Thyroid gland (tissue), 4 donors: ENCODE measurements around the gene MROH8. TPM values are rescaled to one million over a fixed set of nuclear protein-coding genes. Genes with fewer than 3 reads are reported as not detected.

Experiments
- DNase-seq, 2 donors: peaks; one replicate each; pipeline ENCODE4 v3.0.0-alpha.2; 2019
- H3K27ac ChIP-seq, 3 donors: fragments of 200-600 bp; sonication (generic); 1 replicate in 2 of 3; 2 replicates in 1 of 3; pipeline ENCODE4 v1.5.1; 2016 to 2019; ENCODE audit warnings: mild to moderate bottlenecking in 1 of 3, moderate library complexity in 1 of 3
- H3K27me3 ChIP-seq: fragments of 200-600 bp; sonication (generic); one replicate; pipeline ENCODE4 v1.5.1; 2019
- H3K36me3 ChIP-seq, 2 donors: fragments of 200-600 bp; sonication (generic); one replicate each; pipeline ENCODE4 v1.5.1; 2016 to 2019
- H3K4me1 ChIP-seq, 2 donors: fragments of 200-600 bp; sonication (generic); one replicate each; pipeline ENCODE4 v1.5.1; 2017 to 2019
- H3K4me3 ChIP-seq, 3 donors: fragments of 200-600 bp; sonication (generic); replicated peaks in 1 of 3; 1 replicate in 2 of 3; 2 replicates in 1 of 3; pipeline ENCODE4 v1.5.1; 2016; ENCODE audit warnings: mild to moderate bottlenecking in 1 of 3
- H3K9me3 ChIP-seq: fragments of 200-600 bp; sonication (generic); one replicate; pipeline ENCODE4 v1.5.1; 2017
- POLR2A ChIP-seq, 2 donors: fragments of 450-650 bp; IDR thresholded peaks; one replicate each; pipeline ENCODE4 v1.6.1; 2017; ENCODE audit warnings: antibody characterized with exemption in 2 of 2, mild to moderate bottlenecking in 2 of 2, moderate library complexity in 1 of 2
- WGBS, 2 donors: methylation state at CpG; one replicate each; pipeline ENCODE4 v1.1.5; 2017; 5-methylcytosine and 5-hydroxymethylcytosine counted together
- intact Hi-C: fragments of 100-400 bp; cut with DNase I; formaldehyde crosslinking; loops from one replicate; pipeline ENCODE4 v1.15.1; 2023
- total RNA-seq, 4 donors: library from RNA; depleted of rRNA; stranded (reverse); fragments of >200 nt; gene quantifications; one replicate each; pipeline ENCODE4 v1.2.3, GENCODE V29; 2016
- TF ChIP-seq, protein P1 (sequence below), 6 experiments: fragments of 200-600 bp in 3 of 6; fragments of 450-650 bp in 3 of 6; sonication (generic) in 3 of 6; IDR thresholded peaks; one replicate each; pipeline ENCODE4 v1.5.1; 2016 to 2019; ENCODE audit warnings: antibody characterized with exemption in 6 of 6, mild to moderate bottlenecking in 2 of 6, inconsistent platforms in 1 of 6, moderate library complexity in 1 of 6

The MROH8 gene
- total RNA-seq, 4 donors from 2014 or later, result 2.3 to 7.5 (median 3.4) TPM

DNA sequence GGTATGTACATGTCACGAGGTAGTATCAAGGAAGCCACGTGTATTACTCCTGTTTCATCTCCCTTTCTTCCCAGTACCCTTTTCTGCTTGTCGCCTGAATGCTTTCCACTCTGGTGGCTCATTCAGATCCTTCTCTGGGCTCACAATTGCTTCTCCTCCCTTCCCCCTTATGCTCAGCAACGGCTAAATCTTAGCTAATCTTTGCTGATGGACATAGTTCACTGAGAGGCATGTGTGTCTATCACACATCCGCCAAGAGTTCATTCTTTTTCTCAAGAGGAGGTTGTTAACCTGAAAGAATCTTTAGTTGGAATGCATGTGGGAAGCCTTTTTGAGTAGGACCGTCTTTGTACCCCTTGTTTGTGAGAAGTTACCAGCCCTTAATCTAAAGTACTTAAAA is 25.8 kb upstream of the MROH8 start:
- peaks cover 8 to 22% of the 10 kb centered on the region in 2 donors for H3K4me1 ChIP-seq
- H3K36me3 ChIP-seq, result peaks cover 41 to 59% of the 10 kb centered on the region in 2 donors
- H3K27ac ChIP-seq, result no peak overlapping the region
- H3K4me3 ChIP-seq, result no peak overlapping the region
- WGBS, 2 donors, result 65 to 71% methylated on average over 6 of the region's 6 CpGs
- DNase-seq, result no peak
- no peak for TF ChIP-seq POLR2A (IDR thresholded peaks at IDR 0.05)
- TF ChIP-seq, protein P1, sequence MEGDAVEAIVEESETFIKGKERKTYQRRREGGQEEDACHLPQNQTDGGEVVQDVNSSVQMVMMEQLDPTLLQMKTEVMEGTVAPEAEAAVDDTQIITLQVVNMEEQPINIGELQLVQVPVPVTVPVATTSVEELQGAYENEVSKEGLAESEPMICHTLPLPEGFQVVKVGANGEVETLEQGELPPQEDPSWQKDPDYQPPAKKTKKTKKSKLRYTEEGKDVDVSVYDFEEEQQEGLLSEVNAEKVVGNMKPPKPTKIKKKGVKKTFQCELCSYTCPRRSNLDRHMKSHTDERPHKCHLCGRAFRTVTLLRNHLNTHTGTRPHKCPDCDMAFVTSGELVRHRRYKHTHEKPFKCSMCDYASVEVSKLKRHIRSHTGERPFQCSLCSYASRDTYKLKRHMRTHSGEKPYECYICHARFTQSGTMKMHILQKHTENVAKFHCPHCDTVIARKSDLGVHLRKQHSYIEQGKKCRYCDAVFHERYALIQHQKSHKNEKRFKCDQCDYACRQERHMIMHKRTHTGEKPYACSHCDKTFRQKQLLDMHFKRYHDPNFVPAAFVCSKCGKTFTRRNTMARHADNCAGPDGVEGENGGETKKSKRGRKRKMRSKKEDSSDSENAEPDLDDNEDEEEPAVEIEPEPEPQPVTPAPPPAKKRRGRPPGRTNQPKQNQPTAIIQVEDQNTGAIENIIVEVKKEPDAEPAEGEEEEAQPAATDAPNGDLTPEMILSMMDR (IDR thresholded peaks at IDR 0.05), result no peak
- intact Hi-C loops, result no loop called here
- no peaks in the 10 kb centered on the region for H3K9me3 ChIP-seq
- no peaks in the 10 kb centered on the region for H3K27me3 ChIP-seq

DNA sequence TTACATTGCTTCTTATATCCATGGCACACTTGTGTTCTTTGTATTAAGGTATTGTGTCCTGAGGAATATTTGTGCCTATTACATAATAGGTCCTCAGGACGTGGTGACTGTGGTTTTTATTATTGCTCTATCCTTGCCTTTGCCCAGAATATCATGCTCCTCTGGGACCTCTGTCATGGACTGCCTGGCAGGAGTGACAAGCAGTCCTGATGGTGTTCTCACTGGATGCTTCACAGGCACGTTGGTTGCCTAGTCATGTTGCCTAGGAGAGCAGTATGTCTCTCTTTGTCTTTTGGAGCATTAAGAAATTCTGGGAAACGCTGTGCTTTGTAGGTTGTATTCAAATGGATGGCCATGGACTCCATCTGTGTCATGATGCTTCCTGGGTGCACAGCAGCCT is 24.7 kb upstream of the MROH8 start:
- H3K27ac ChIP-seq, result no peak overlapping the region
- H3K27me3 ChIP-seq, result no peaks in the 10 kb centered on the region
- intact Hi-C loops, result no loop called here
- H3K36me3 ChIP-seq, result peaks cover 36 to 54% of the 10 kb centered on the region in 2 donors
- no peak overlapping the region for H3K4me3 ChIP-seq
- peaks cover 14 to 33% of the 10 kb centered on the region in 2 donors for H3K4me1 ChIP-seq
- TF ChIP-seq POLR2A (IDR thresholded peaks at IDR 0.05), result no peak
- TF ChIP-seq, protein P1 (IDR thresholded peaks at IDR 0.05), result no peak
- no peak for DNase-seq
- WGBS, 2 donors, result 84 to 88% methylated on average over 3 of the region's 3 CpGs
- no peaks in the 10 kb centered on the region for H3K9me3 ChIP-seq

DNA sequence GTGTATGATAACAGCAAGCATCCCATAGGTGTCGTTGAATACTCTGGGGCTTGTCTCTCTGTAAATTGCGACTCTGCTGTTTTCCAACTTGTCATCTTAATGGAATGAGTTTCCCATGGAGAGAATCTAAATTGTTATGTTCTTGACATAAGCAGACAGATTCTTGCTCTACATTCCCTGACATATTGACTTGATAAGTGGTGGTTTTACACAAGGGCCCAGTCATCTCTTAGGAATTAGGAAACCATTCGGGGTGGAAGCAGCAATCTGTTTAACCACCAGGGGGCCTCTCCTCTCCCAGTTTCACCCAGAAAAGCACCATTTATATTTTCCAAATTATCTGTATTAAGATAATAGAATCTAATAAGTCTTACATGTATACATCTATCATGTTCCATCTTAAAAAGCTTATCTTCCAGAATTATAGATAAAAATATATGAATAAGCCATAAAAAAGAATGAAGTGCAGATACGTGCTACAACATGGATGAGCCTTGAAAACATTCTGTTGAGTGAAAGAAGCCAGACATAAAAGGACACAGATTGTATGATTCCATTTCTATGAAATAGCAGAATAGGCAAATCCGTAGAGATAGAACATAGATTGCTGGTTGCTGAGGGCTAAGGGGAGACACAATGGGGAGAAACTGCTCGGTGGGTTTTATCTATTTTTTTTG is 23.1 kb upstream of the MROH8 start:
- Histone ChIP-seq H3K36me3 (peaks cover 20 to 41% of the 10 kb centered on the region in 2 donors), H3K4me3 (no peak overlapping the region), H3K27me3 (no peaks in the 10 kb centered on the region), H3K27ac (peak overlapping the region in 1 of 3 donors; percentile 66), H3K4me1 (peaks cover 14 to 35% of the 10 kb centered on the region in 2 donors), H3K9me3 (no peaks in the 10 kb centered on the region)
- 77 to 81% methylated on average over 6 of the region's 6 CpGs for WGBS, 2 donors
- peak; percentile 30 to 33 for DNase-seq
- TF ChIP-seq POLR2A (IDR thresholded peaks at IDR 0.05), result no peak
- TF ChIP-seq, protein P1 (IDR thresholded peaks at IDR 0.05), result peak; percentile 47 to 73 (median 55)
- intact Hi-C loops, result no loop called here

DNA sequence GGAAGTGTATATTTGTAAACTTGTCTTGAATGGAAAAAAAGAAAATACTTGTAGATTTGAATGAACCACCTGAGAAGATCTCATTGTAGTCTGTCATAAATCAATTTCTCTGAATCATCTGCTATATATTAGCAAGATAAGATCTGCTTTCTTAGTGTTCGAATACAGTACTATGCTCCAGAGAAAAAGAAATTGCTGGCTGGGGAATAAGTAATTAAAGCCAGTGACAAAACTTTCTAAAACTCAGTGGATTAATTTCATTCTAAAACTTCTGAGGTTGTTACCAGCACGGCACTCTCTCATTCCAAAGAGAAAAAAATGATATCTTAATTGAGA is 22.4 kb upstream of the MROH8 start:
- peaks cover 15 to 35% of the 10 kb centered on the region in 2 donors for H3K36me3 ChIP-seq
- TF ChIP-seq, protein P1 (IDR thresholded peaks at IDR 0.05), result no peak
- TF ChIP-seq POLR2A (IDR thresholded peaks at IDR 0.05), result no peak

More for the DNA sequence above, 22.4 kb upstream of the MROH8 start:
- Histone ChIP-seq H3K4me3 (no peak overlapping the region), H3K27me3 (no peaks in the 10 kb centered on the region), H3K27ac (peak overlapping the region in 2 of 3 donors; percentile 21 to 66), H3K9me3 (no peaks in the 10 kb centered on the region), H3K4me1 (peaks cover 14 to 35% of the 10 kb centered on the region in 2 donors)
- no peak for DNase-seq
- 74 to 92% methylated on average over 2 of the region's 2 CpGs for WGBS, 2 donors
- intact Hi-C loops, result no loop called here
